Ishikawa (cell line): Measurements from ENCODE around the gene CD47.

Experiments
- CEBPB ChIP-seq: IDR thresholded peaks from 2 replicates; pipeline ENCODE4 v1.6.1; 2012
- CREB1 ChIP-seq: IDR thresholded peaks from 2 replicates; pipeline ENCODE4 v1.6.1; 2012; ENCODE audit warnings: low read depth
- EGR1 ChIP-seq: IDR thresholded peaks from 2 replicates; pipeline ENCODE4 v1.6.1; 2012
- EP300 ChIP-seq: IDR thresholded peaks from 2 replicates; pipeline ENCODE4 v1.6.1; 2012; ENCODE audit warnings: borderline replicate concordance
- FOXM1 ChIP-seq: IDR thresholded peaks from 2 replicates; pipeline ENCODE4 v1.6.1; 2012; ENCODE audit warnings: low read depth, borderline replicate concordance
- MAX ChIP-seq: IDR thresholded peaks from 2 replicates; pipeline ENCODE4 v1.6.1; 2012
- NFIC ChIP-seq: IDR thresholded peaks from 2 replicates; pipeline ENCODE4 v1.6.1; 2012
- RAD21 ChIP-seq: IDR thresholded peaks from 2 replicates; pipeline ENCODE4 v1.6.1; 2012; ENCODE audit warnings: low read depth
- REST ChIP-seq: IDR thresholded peaks from 2 replicates; pipeline ENCODE4 v1.6.1; 2012; ENCODE audit warnings: low read depth, mild to moderate bottlenecking
- TAF1 ChIP-seq: IDR thresholded peaks from 2 replicates; pipeline ENCODE4 v1.6.1; 2012; ENCODE audit warnings: low read depth, mild to moderate bottlenecking
- TCF12 ChIP-seq: IDR thresholded peaks from 2 replicates; pipeline ENCODE4 v1.6.1; 2012; ENCODE audit warnings: low read depth
- TEAD4 ChIP-seq: IDR thresholded peaks from 2 replicates; pipeline ENCODE4 v1.6.1; 2012
- YY1 ChIP-seq: IDR thresholded peaks from 2 replicates; pipeline ENCODE4 v1.6.1; 2012; ENCODE audit warnings: low read depth
- ZBTB7A ChIP-seq: IDR thresholded peaks from 2 replicates; pipeline ENCODE4 v1.6.1; 2012; ENCODE audit warnings: low read depth
- TF ChIP-seq, protein P1 (sequence below): IDR thresholded peaks from 2 replicates; pipeline ENCODE4 v1.6.1; 2012

CD47 gene

DNA sequence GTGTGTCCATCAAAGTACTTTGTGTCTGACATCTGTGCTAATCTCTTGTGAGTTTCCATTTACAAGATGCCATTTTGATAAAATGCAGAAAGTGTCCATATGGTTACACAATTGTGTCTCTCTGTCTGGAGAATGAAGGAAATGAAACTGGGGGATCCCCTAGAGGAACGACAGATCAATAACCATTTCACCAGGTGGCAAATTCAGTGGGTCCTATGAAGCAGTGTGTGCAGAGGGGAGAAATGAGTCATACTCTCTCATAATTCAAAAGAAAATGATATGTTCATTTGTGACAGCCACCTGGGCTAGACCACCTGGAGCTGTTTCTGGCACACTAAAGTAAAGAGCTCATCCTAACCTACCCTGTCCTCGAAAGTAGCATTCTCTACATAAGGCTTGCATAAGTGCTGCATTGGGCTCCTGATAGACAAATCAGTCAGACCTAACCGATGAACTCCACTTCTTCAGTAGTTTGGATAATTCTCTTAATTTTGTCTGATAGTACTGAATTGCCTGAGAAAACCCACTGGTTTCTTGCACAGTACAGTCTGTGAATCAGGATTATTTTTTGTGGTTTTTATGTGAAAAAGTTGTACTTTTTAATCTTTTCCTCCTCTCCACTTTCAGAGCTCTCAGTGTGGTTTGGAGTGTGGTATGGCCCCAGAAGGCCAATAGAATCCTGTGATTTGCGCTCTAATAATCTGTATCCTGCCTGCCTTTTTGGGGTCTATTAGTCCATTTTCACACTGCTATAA lies 10.3 kb upstream of the CD47 start:
- TF ChIP-seq EP300 (no peak), YY1 (no peak), TAF1 (no peak), CEBPB (no peak), MAX (no peak), REST (no peak), ZBTB7A (no peak)
- TF ChIP-seq, protein P1, sequence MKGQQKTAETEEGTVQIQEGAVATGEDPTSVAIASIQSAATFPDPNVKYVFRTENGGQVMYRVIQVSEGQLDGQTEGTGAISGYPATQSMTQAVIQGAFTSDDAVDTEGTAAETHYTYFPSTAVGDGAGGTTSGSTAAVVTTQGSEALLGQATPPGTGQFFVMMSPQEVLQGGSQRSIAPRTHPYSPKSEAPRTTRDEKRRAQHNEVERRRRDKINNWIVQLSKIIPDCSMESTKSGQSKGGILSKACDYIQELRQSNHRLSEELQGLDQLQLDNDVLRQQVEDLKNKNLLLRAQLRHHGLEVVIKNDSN = no peak

GRCh38 chr3:108099679-108100428 lies 9.0 kb upstream of the CD47 start:
- TF ChIP-seq CREB1 = no peak
- no peak for TF ChIP-seq FOXM1
- no peak for TF ChIP-seq CEBPB
- TF ChIP-seq REST = no peak
- TF ChIP-seq TAF1 = no peak
- TF ChIP-seq ZBTB7A = no peak
- TF ChIP-seq YY1 = no peak
- TF ChIP-seq EGR1 = no peak
- no peak for TF ChIP-seq RAD21
- TF ChIP-seq, protein P1 = no peak
- no peak for TF ChIP-seq EP300
- TF ChIP-seq NFIC = no peak
- no peak for TF ChIP-seq TEAD4
- no peak for TF ChIP-seq TCF12
- no peak for TF ChIP-seq MAX

- TF ChIP-seq TAF1 (no peak), EGR1 (no peak), YY1 (no peak)
- TF ChIP-seq, protein P1 = no peak
Observed at GRCh38 chr3:108099244-108099643, 8.4 kb upstream of the CD47 start.

- TF ChIP-seq YY1 (no peak), TCF12 (no peak), EGR1 (no peak), CEBPB (no peak), TEAD4 (no peak), REST (no peak), MAX (no peak), NFIC (no peak), ZBTB7A (no peak), TAF1 (no peak), RAD21 (no peak), CREB1 (no peak), EP300 (no peak), FOXM1 (no peak)
- TF ChIP-seq, protein P1 = no peak
Observed at GRCh38 chr3:108098003-108098370, 7.2 kb upstream of the CD47 start.
